NCI-H2196 treated with DMSO at 0.1 percent for 48 hours (cell line): ENCODE measurements around the gene HAGH.

Experiments used
- DNase-seq: peaks from one replicate; lab custom pipeline; 2025; ENCODE audit not compliant: unreplicated experiment; lab: John Stamatoyannopoulos, UW

Gene HAGH

GRCh38 chr16:1787322-1788094 is 39.1 kb downstream of the HAGH start:
- DNase-seq = no peak

DNA sequence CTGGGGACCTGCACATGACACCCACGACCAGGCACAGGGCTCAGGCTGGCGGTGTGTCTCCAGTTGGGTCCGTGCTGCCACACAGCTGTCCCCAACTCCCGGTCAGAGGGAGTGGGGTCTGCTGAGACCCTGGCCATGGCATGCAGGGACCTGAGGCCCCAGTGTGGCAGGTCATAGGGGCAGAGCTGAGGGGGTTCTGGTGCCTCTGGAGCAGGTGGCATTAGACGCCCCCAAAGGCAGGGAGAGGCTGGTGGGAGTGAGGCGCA is 39.6 kb downstream of the HAGH start:
- no peak for DNase-seq

- DNase-seq = no peak
Observed at GRCh38 chr16:1786242-1787055, 40.2 kb downstream of the HAGH start.

GRCh38 chr16:1785846-1786170 is 40.8 kb downstream of the HAGH start:
- no peak for DNase-seq

GRCh38 chr16:1784977-1785845 is 41.4 kb downstream of the HAGH start:
- no peak for DNase-seq

DNA sequence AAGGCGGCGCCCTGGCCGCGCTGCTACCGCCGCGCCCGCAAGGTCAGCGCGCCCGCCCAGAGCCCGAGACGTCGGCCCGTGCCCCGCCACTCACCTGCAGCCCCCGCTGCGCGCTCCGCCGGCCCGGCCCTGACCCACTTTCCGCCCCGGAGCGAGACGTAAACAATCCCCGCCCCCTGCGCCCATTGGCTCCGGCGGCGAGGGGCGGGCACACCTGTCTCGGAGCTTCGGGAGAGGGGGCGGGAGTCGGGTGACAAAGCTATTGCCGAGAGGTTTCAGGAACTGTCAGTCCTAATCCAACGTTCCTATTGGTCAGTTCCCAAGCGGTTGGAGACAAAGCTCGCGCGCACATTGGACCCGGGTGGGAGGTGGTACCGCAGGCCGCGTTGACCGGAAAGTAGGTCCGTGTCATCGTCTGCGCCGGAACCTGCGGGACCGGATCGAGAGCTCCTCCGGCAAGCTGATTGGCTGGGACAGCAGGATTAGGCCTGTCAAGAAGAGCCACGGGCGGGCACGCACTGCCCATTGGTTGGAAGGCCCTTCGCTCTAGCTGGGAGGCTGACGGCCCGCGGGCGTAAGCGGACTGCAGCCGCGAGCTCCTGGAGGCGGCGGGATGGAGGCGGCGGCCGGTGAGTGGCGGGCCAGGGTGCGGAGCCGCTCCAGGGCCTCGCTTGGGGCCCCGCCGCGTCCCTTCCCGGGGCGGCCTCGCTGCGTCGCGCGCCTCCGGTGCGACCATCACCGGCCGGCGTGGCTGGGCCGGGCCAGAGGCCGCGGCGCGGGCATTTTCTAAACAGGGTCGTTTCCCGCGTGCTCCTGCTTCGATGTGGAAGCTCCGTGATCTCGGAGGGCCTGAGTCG is 44.0 kb downstream of the HAGH start, which contains the start of the genes NUBP2 and SPSB3:
NUBP2 (plus strand) TSS at position 553 of the 857 bp plus-strand sequence; CDS start at position 614, 61 bp downstream.
SPSB3 (minus strand) TSS at position 164 of the 857 bp plus-strand sequence. CDS start 1,088 bp downstream, outside the sequence.
- DNase-seq = peak; percentile 99

DNA sequence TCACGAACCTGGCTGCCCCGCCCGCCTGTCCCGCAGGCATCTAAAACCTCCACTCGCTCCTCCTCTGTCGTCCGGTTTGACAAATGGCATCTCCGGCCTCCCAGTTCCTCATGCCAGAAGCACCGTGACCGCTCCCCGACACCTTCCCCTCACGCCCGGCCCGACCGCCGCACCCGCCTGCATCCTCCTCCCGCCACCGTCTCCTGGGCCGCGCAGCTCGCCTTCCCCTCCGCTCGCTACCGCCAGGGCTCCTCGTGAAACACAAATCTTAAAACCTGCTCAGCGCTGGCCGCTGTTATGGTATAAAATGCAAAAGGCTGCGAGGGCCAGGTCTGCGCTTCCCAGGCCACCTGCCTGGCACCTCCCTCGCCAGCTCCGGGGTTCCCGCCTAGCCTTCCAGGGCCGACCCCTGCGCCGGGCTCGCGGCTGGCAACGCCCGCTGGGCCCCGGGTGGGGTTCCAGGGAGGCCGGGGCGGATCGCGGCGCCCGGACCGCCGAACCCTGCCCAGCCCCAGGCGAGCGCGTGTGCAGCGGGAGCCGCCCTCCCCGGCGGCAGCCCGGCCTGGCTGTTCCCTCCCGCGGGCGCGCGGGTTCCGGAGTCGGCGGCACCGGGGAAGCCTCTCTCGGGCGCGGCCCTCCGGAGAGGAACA is 44.7 kb downstream of the HAGH start:
- no peak for DNase-seq

DNA sequence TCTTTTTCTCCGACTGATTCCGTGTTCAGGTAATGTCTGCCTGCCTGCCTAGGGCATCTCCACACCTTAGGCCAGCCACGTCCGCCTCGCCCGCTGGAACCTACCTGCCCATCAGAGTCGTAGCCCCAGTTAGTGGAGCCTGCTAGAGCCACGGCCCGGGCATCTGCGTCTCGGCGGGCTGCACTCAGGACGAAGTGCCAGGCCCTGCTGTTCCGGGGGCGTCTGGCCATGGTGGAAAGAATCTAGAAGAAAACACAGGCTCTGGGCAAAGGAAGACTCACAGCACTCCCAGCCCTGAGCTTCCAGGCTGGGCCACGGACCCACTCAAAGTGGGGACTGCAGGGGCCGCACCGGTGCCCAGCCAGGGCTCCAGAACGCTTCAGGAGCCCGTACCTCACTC is 45.4 kb downstream of the HAGH start:
- DNase-seq = no peak

DNA sequence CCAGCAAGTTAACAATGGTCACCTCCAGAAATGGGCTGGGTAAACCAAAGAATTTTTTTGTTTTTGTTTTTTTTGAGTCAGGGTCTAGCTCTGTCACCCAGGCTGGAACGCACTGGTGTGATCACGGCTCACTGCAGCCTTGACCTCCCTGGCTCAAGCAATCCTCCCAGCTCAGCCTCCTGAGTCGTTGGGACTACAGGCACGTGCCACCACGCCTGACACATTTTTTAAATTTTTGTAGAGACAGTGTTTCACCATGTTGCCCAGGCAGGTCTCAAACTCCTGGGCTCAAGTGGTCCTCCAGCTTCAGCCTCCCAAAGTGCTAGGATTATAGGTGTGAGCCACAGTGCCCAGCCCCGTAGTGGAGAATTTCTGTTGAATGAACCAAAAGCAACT is 46.0 kb downstream of the HAGH start:
- DNase-seq = no peak

DNA sequence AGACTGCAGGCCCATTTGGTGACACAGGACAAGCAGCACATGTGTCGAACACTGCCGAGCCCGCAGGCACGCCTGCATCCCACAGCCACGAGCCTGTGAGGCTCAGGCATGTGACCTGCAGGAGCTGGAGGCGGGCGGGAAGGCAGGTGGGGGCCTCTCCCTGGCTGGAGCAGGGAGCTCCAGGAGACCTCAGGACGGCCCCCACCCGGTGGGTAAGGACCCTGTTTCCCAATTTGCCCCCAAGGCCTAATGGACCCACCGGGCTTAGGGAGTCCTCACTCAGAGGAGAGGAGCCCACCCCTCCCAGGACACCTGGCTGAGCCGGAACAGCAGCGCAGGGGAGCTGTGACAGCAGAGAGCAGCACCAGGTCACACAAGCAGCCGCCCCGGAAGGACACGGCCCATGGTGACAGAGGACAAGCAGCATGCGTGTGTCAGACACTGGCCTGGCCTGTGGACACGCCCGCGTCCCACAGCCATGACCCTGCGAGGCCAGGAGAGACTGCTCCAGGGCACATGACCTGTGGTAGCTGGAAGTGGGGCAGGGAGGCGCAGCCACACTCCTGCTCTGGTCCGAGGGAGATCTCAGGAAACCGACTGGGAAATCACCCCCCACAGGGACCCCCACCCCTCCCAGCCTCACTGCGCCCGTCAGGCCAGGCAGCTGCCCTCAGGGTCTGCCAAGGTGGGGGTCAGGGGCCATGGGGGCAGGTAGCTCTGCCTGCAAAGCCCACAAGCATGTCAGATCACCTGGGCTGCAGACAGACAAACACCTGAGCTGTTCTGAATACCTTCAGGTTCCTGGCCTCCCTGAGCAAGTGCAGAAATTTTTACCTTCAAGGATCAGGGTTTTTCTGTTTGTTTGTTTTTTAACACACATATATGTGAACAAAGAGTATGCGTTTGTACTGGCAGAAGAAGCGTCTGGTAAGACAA is 46.6 kb downstream of the HAGH start:
- DNase-seq = no peak

GRCh38 chr16:1779234-1779701 is 47.4 kb downstream of the HAGH start:
- no peak for DNase-seq

DNA sequence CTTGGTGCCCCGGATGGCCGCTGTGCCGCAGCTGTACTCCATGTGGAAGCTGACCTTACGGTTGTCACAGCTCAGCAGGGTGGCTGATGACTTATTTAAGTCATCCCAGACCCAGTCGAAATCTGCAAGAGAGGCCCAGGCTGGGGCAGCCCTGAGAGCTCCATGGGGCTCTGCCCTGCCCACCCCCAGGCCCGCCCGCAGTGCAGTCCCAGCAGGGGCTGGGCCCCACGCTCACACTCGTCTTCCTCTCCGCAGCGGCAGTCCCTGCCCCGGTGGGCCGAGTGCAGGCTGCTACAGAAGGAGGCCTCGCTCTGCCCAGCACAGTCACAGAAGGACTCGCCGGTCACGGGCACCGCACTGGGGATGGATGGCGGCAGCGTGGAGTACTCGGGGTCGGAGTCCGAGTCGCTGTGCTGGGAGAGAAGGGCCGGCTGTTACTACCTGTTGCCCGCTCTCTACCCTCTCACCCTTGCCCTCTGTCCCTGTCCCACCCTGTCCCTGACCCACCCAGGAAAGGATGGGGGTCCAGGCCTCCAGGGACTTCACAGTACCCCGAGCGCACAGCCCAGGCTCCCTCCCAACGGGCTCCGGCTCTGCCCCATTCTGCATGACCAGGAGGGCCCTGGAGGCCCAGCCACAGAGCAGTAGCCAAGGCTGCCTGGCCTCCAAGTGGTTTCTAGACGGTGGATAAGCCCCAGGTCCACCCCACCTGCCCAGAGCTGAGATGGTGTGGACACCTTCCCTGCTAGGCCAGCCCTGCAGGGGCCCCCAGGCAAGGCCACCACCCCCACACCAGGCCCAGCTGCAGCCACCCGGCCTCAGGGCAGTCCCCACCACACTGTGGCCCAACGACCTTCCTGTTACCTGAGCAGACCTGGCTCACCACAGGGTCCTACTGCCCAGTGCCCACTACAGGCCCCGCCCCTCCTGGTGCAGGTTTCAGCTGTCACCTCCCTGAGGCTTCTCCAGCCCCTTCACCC is 48.1 kb downstream of the HAGH start:
- DNase-seq = no peak

DNA sequence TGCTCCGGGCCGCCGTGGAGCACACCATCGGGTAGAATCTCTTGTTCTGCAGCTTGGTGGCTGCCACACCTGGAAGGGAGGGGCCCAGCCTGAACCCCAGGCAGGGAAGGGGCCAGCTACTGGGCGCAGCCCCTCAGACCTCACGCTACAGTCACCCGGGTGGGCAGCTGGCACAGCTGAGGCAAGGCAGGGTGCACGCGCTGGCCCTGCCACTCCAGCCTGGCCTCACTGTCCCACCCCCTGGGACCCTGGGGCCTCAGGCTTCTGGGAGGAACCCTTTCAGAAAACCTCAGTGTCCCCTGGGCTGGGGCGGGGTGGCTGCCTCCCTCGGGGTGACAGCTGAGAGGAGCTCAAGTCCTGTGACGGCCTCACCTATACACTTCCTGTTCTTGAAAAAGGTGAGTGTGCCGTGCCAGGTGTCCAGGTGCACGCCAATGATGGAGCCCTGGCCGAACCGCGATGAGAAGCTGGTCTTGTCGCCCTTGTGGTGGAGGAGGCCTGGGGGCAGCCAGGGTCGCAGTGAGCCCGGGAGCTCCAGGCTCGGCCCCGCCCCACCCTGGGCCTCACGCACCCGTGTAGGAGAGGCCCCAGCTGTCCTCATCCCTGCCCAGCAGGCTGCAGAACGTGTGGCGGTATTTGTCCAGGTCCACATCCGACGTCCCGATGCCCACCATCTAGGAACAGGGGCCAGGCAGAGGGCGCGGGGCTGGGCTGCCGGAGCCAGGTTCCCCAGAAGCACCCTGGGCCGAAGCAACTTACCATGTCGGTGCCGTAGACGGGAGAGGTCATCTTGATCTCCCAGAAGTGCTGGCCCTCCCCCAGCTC is 49.0 kb downstream of the HAGH start:
- DNase-seq = no peak

GRCh38 chr16:1776991-1777374 is 49.6 kb downstream of the HAGH start:
- no peak for DNase-seq

- DNase-seq = no peak
Observed at GRCh38 chr16:1776672-1776955, 50.0 kb downstream of the HAGH start.

DNA sequence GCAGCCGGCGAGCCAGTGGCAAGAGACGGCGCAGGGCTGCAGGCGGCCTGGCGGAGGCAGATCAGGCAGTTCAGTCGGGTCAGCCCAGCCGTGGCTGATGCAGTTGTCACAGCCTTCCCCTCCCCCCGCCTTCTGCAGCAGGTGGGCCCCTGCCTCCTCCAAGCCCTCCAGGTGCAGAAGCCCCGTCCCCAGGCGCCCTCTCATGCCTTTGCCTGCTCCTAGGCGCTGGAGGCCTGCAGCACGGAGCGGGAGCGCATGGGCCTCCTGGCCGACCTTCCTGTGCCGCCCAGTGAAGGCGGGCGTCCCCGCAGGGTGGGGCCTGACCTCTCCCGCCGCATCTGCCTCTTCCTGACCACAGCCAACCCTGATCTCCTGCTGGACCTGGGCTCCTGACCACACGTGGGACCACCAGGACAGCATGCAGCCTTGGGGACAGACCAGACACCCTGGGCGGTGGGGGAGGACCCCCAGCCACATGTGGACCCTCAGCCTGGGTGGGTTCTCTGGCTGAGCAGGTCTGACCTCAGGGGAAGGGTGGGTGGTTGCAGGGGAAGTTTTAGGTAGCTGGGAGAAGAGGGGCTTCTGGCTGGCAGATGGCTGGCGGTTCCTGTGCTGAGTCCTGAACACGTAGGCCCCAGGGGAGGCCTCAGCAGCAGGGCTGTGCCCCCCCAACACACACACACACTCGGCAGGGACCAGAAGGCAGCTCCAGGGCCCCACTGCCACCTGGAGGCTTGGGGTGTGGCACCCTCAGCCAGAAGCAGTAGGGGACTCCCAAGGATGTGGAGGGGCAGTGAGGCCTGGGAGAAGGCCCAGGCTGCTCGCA is 50.6 kb downstream of the HAGH start:
- no peak for DNase-seq
